Stimulated activated CD4-positive, alpha-beta T cell treated with anti-CD3 and anti-CD28 coated beads, TNF-alpha, amount 100 ng/mL, for 48 hours (primary cell): ENCODE results near the gene PLIN4.

Source experiments
- DNase-seq, 3 donors: peaks; one replicate each; pipeline ENCODE4 v3.0.0-alpha.2; 2020; ENCODE audit warnings: low read depth in 3 of 3

Gene PLIN4

GRCh38 chr19:4455719-4456475 is 62.4 kb downstream of the PLIN4 start:
- no peak for DNase-seq

- no peak for DNase-seq
These were observed 63.3 kb downstream of the PLIN4 start for GRCh38 chr19:4454747-4455718.

GRCh38 chr19:4453232-4454179 is 64.8 kb downstream of the PLIN4 start:
- DNase-seq, result no peak

GRCh38 chr19:4452230-4452990 is 65.9 kb downstream of the PLIN4 start:
- DNase-seq, result no peak
